Fibroblast of the aortic adventitia (primary cell): ENCODE measurements around the gene MAPK14. TPM values are rescaled to one million over a fixed set of nuclear protein-coding genes. Genes with fewer than 3 reads are reported as not detected.
"Not testable (repeated sequence)": the region's sequence is repeated elsewhere in the genome, so short reads cannot be mapped to it uniquely, and the experiment has no call there.

Experiments used
- DNase-seq: peaks from one replicate; pipeline ENCODE4 v3.0.0-alpha.2; 2010; ENCODE audit warnings: low read depth
- H3K4me3 ChIP-seq: 2 replicates; pipeline ENCODE4 v1.5.1; 2011; ENCODE audit warnings: low read depth, mild to moderate bottlenecking, control low read depth, low read length, moderate library complexity
- total RNA-seq: library from RNA; depleted of rRNA; stranded (reverse); fragments of >200 nt; gene quantifications from 2 replicates; pipeline ENCODE4 v1.2.3, GENCODE V29; 2012; ENCODE audit warnings: low replicate concordance
- TF ChIP-seq, protein P1 (sequence below): IDR thresholded peaks from 2 replicates; pipeline ENCODE4 v1.5.1; 2011; ENCODE audit warnings: mild to moderate bottlenecking, low read length, control low read depth, inconsistent platforms; ENCODE audit not compliant: insufficient read depth

Gene MAPK14
- total RNA-seq, 1 donor, result 72.5 TPM

DNA sequence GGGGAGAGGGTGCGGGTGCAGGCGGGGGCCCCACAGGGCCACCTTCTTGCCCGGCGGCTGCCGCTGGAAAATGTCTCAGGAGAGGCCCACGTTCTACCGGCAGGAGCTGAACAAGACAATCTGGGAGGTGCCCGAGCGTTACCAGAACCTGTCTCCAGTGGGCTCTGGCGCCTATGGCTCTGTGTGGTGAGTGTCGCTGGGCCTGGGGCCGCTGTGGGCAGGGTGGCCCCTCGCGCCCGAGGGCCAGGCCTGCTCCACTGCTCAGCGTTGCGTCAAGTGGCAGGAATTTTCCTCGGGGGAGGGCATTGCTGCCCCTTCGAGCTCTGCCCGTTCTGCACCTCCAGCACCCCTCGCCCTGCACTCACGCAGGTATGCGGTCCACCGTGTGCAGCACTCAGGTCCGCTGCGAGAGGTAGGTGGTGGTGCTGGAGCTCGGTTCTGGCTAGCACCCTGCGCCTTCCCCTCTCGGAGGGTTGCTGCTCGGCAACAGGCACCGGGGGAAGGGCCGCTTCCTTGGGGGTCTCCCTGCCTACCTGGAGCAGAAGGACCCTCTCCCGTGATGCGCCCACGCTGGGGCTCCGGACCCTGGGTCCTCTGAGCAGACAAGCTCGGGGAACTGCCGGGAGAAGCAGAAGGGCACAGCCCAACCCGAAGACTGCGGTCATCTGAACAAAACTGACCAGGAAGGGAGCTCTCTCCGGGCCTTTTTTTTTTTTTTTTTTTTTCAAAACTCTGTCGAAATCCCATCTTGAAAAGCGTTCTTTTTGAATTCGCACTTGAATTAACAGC is 674 bp downstream of the MAPK14 start:
- DNase-seq, result peak; percentile 12
- H3K4me3 ChIP-seq, result peak overlapping the region; percentile 98

DNA sequence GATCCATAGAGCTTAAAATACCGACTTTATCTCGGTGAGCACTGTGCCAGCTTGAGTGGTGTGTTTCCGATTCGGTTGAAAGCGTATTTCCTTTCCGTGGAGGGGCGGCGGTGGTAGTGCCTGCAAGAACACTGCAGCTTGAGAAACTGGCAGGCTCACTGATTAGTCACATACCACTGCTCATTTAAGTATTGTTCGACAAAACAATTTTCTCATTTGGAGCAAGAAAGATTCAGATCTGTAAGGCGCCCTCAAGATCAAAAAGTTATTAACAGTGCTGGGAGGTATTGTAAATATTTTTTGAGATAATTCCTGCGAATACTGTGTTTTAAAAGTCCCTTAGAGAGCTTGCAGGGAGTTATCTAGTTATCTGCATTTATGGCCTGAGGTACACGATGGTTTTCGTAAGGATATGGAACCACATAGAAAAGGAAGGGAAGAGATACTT is 1.3 kb downstream of the MAPK14 start:
- peak overlapping the region; percentile 98 for H3K4me3 ChIP-seq
- DNase-seq, result peak; percentile 92
- TF ChIP-seq, protein P1, sequence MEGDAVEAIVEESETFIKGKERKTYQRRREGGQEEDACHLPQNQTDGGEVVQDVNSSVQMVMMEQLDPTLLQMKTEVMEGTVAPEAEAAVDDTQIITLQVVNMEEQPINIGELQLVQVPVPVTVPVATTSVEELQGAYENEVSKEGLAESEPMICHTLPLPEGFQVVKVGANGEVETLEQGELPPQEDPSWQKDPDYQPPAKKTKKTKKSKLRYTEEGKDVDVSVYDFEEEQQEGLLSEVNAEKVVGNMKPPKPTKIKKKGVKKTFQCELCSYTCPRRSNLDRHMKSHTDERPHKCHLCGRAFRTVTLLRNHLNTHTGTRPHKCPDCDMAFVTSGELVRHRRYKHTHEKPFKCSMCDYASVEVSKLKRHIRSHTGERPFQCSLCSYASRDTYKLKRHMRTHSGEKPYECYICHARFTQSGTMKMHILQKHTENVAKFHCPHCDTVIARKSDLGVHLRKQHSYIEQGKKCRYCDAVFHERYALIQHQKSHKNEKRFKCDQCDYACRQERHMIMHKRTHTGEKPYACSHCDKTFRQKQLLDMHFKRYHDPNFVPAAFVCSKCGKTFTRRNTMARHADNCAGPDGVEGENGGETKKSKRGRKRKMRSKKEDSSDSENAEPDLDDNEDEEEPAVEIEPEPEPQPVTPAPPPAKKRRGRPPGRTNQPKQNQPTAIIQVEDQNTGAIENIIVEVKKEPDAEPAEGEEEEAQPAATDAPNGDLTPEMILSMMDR, result no peak

More for the DNA sequence above, 674 bp downstream of the MAPK14 start:
- TF ChIP-seq, protein P1, result no peak

DNA sequence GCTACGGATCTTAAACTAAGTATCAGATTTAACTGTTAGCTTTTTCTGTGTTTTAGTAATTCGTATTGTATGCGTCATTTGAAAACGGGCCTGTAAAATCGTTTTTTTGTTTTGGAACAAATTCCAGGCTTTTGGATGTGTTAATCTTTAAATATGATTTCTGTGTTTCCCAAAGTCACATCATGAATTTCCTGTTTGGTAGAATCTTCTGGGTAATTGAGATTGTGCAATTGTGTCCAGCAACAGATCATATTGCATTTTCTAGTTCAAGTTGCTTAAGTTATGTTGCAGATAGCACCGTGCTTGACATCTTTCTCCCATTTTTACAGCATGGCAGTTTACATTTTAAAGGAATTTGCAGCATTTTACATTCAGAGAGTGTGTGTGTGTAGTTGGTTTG is 1.9 kb downstream of the MAPK14 start:
- TF ChIP-seq, protein P1, result no peak
- peak; percentile 91 for DNase-seq
- peak overlapping the region; percentile 98 for H3K4me3 ChIP-seq

DNA sequence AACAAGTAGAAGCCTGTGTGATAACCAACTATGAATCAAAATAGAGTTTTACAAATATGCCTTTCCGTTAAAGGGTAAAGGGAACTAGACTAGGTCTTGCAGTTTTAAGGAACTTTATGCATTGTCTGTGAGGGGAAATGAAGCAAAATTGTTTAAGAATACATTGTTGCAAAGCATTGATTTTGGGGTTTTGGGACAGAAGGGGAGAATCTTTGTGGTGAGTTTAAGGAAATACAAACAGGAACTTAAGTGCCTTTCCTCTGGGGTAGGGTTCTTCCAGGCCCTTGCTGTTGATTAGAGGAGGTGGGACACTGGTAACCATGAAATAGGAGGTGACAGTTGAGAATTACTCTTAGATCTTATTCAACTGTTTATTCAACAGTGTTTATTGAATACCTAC is 4.7 kb downstream of the MAPK14 start:
- no peak overlapping the region for H3K4me3 ChIP-seq
- DNase-seq, result no peak
- TF ChIP-seq, protein P1, result no peak

DNA sequence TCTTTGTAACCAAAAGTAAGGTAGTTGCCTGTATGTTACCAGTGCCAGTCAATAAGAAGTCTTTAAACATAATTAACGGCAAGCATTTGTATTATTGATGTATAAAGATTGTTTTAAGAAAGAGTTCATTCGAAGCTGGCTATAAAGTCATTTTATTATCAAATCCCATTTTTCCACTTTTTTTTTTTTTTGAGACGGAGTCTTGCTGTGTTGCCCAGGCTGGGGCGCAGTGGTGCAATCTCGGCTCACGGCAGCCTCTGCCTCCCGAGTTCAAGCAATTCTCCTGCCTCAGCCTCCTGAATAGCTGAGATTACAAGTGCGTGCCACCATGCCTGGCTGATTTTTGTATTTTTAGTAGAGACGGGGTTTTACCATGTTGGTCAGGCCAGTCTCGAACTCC is 5.5 kb downstream of the MAPK14 start:
- DNase-seq, result not testable (repeated sequence)

GRCh38 chr6:36033935-36034334 is 6.3 kb downstream of the MAPK14 start:
- TF ChIP-seq, protein P1, result no peak
- no peak overlapping the region for H3K4me3 ChIP-seq
- peak; percentile 21 for DNase-seq

More for the DNA sequence above, 5.5 kb downstream of the MAPK14 start:
- H3K4me3 ChIP-seq, result not testable (repeated sequence)

- DNase-seq, result no peak
- H3K4me3 ChIP-seq, result no peak overlapping the region
- TF ChIP-seq, protein P1, result no peak
Observed at GRCh38 chr6:36034441-36034840, 6.8 kb downstream of the MAPK14 start.
